Ovary (tissue), 3 donors: ENCODE measurements around the gene SYT6.

Experiments used
- CTCF ChIP-seq, 3 donors: fragments of 450-650 bp in 2 of 3; fragments of 200-600 bp in 1 of 3; IDR thresholded peaks; one replicate each; pipeline versions ENCODE4 v1.5.1 to v1.8.0; 2016 to 2022; ENCODE audit warnings: antibody characterized with exemption in 3 of 3, mild to moderate bottlenecking in 1 of 3
- POLR2A ChIP-seq: fragments of 450-650 bp; IDR thresholded peaks from one replicate; pipeline ENCODE4 v1.6.1; 2017; ENCODE audit warnings: antibody characterized with exemption, mild to moderate bottlenecking, moderate library complexity
- donor health status: DM: no; HTN: no; CAD: no.

- TF ChIP-seq CTCF (IDR thresholded peaks at IDR 0.05) (no peak), POLR2A (no peak)
Measured at GRCh38 chr1:114189398-114189797, 35.7 kb upstream of the SYT6 start.
